ENCODE measurements around the gene ST6GAL1.

GRCh38 chr3:186888569-186888968, 41.8 kb upstream of the ST6GAL1 start:
- TF ChIP-seq NFIC (IDR thresholded peaks at IDR 0.05; ENCODE audit: low read length) (no peak), ZNF766 (CRISPR knock-in tag; IDR thresholded peaks at IDR 0.05; ENCODE audit: borderline replicate concordance) (no peak), KDM1A (CRISPR knock-in tag; IDR thresholded peaks at IDR 0.05) (no peak), ZNF576 (CRISPR knock-in tag; IDR thresholded peaks at IDR 0.05) (no peak), RFX5 (IDR thresholded peaks at IDR 0.05; ENCODE audit: low read depth, low read length) (no peak), FOXP1 (IDR thresholded peaks at IDR 0.05) (no peak), FOXP1 (CRISPR knock-in tag; IDR thresholded peaks at IDR 0.05) (no peak), NR3C1 (CRISPR knock-in tag; IDR thresholded peaks at IDR 0.05) (no peak), CTCF (CRISPR knock-in tag; IDR thresholded peaks at IDR 0.05) (no peak), IRF1 (CRISPR knock-in tag; IDR thresholded peaks at IDR 0.05; ENCODE audit: low read depth) (no peak), CBX5 (CRISPR knock-in tag; IDR thresholded peaks at IDR 0.05; ENCODE audit: borderline replicate concordance) (no peak), BCL6 (CRISPR knock-in tag; IDR thresholded peaks at IDR 0.05) (no peak), BRF2 (CRISPR knock-in tag; IDR thresholded peaks at IDR 0.05) (no peak)

Measured in HepG2 (cell line).